ENCODE measurements around the gene HOXC10. TPM values are rescaled to one million over a fixed set of nuclear protein-coding genes. Genes with fewer than 3 reads are reported as not detected.

Gene HOXC10
- total RNA-seq, 2 donors from 2014 or later = not detected

GRCh38 chr12:53971129-53971528 is 13.8 kb upstream of the HOXC10 start:
- no peak for DNase-seq (ENCODE audit: low spot score in 2 of 2)
- Mint-ChIP-seq H3K36me3 (peaks cover 7 to 20% of the 10 kb centered on the region in 2 donors), H3K27ac (no peak overlapping the region), H3K9me3 (peaks cover 0 to 5% of the 10 kb centered on the region in 2 donors)
- ATAC-seq = no peak

GRCh38 chr12:53971686-53972085 is 13.3 kb upstream of the HOXC10 start:
- Mint-ChIP-seq H3K9me3 (peaks cover 0 to 5% of the 10 kb centered on the region in 2 donors), H3K36me3 (peaks cover 7 to 20% of the 10 kb centered on the region in 2 donors), H3K27ac (no peak overlapping the region)
- DNase-seq (ENCODE audit: low spot score in 2 of 2) = no peak
- ATAC-seq = no peak

GRCh38 chr12:53972152-53972702 is 12.7 kb upstream of the HOXC10 start:
- peaks cover 0 to 5% of the 10 kb centered on the region in 2 donors for H3K9me3 Mint-ChIP-seq
- peak overlapping the region in 1 of 2 donors; percentile 36 for H3K27ac Mint-ChIP-seq
- H3K36me3 Mint-ChIP-seq = peaks cover 7 to 20% of the 10 kb centered on the region in 2 donors
- ATAC-seq = no peak
- DNase-seq (ENCODE audit: low spot score in 2 of 2) = no peak

- H3K27ac Mint-ChIP-seq = peak within 1 kb of the TSS in 1 of 2 donors; percentile 88
- ATAC-seq (no peak), DNase-seq (ENCODE audit: low spot score in 2 of 2) (no peak)
- peaks cover 7 to 20% of the 10 kb centered on the region in 2 donors for H3K36me3 Mint-ChIP-seq
- peaks cover 0 to 5% of the 10 kb centered on the region in 2 donors for H3K9me3 Mint-ChIP-seq
These were observed 12.2 kb upstream of the HOXC10 start, which contains the start of gene HOXC11 for GRCh38 chr12:53972722-53973235. Gene HOXC11, plus strand, starts transcription at chr12:53973126. Its CDS starts 116 bp downstream, at chr12:53973242.

GRCh38 chr12:53973236-53974042 is 11.5 kb upstream of the HOXC10 start:
- peaks cover 0 to 5% of the 10 kb centered on the region in 2 donors for H3K9me3 Mint-ChIP-seq
- no peak for DNase-seq (ENCODE audit: low spot score in 2 of 2)
- H3K36me3 Mint-ChIP-seq = peaks cover 7 to 20% of the 10 kb centered on the region in 2 donors
- peak overlapping the region in 1 of 2 donors; percentile 88 for H3K27ac Mint-ChIP-seq
- ATAC-seq = no peak

- DNase-seq (ENCODE audit: low spot score in 2 of 2) (no peak), ATAC-seq (no peak)
- Mint-ChIP-seq H3K9me3 (peaks cover 0 to 5% of the 10 kb centered on the region in 2 donors), H3K27ac (peak within 1 kb of the TSS in 1 of 2 donors; percentile 23), H3K36me3 (peaks cover 7 to 20% of the 10 kb centered on the region in 2 donors)
These were observed 10.6 kb upstream of the HOXC10 start, which contains the start of gene HOTAIR for GRCh38 chr12:53974084-53975063. Gene HOTAIR, minus strand, starts transcription at chr12:53974954.

GRCh38 chr12:53975064-53975471 is 9.9 kb upstream of the HOXC10 start:
- H3K9me3 Mint-ChIP-seq = peaks cover 0 to 5% of the 10 kb centered on the region in 2 donors
- DNase-seq (ENCODE audit: low spot score in 2 of 2) (no peak), ATAC-seq (no peak)
- no peak overlapping the region for H3K27ac Mint-ChIP-seq
- H3K36me3 Mint-ChIP-seq = peaks cover 7 to 22% of the 10 kb centered on the region in 2 donors

GRCh38 chr12:53975479-53976152 is 9.3 kb upstream of the HOXC10 start:
- H3K36me3 Mint-ChIP-seq = peaks cover 7 to 26% of the 10 kb centered on the region in 2 donors
- peaks cover 0 to 5% of the 10 kb centered on the region in 2 donors for H3K9me3 Mint-ChIP-seq
- no peak for DNase-seq (ENCODE audit: low spot score in 2 of 2)
- ATAC-seq = no peak
- peak overlapping the region in 1 of 2 donors; percentile 23 for H3K27ac Mint-ChIP-seq

GRCh38 chr12:53976172-53976822 is 8.6 kb upstream of the HOXC10 start:
- ATAC-seq (no peak), DNase-seq (ENCODE audit: low spot score in 2 of 2) (no peak)
- Mint-ChIP-seq H3K36me3 (peaks cover 7 to 22% of the 10 kb centered on the region in 2 donors), H3K9me3 (peaks cover 0 to 5% of the 10 kb centered on the region in 2 donors), H3K27ac (peak overlapping the region in 1 of 2 donors; percentile 23)

GRCh38 chr12:53976823-53977595 is 7.9 kb upstream of the HOXC10 start:
- no peak for ATAC-seq
- no peak for DNase-seq (ENCODE audit: low spot score in 2 of 2)
- H3K27ac Mint-ChIP-seq = no peak overlapping the region

GRCh38 chr12:53977596-53978445 is 7.1 kb upstream of the HOXC10 start:
- ATAC-seq (no peak), DNase-seq (ENCODE audit: low spot score in 2 of 2) (no peak)
- peaks cover 0 to 5% of the 10 kb centered on the region in 2 donors for H3K9me3 Mint-ChIP-seq

More at GRCh38 chr12:53976823-53977595, 7.9 kb upstream of the HOXC10 start:
- Mint-ChIP-seq H3K9me3 (peaks cover 0 to 5% of the 10 kb centered on the region in 2 donors), H3K36me3 (peaks cover 7 to 18% of the 10 kb centered on the region in 2 donors)

GRCh38 chr12:53978477-53979356 is 6.2 kb upstream of the HOXC10 start:
- no peaks in the 10 kb centered on the region for H3K9me3 Mint-ChIP-seq
- no peak for ATAC-seq
- DNase-seq (ENCODE audit: low spot score in 2 of 2) = no peak
- no peak overlapping the region for H3K27ac Mint-ChIP-seq
- H3K36me3 Mint-ChIP-seq = peaks cover 0 to 10% of the 10 kb centered on the region in 2 donors

More at GRCh38 chr12:53977596-53978445, 7.1 kb upstream of the HOXC10 start:
- peaks cover 6 to 17% of the 10 kb centered on the region in 2 donors for H3K36me3 Mint-ChIP-seq
- no peak overlapping the region for H3K27ac Mint-ChIP-seq
